K562 (cell line): ENCODE data around the gene CASTOR1. TPM values are rescaled to one million over a fixed set of nuclear protein-coding genes. Genes with fewer than 3 reads are reported as not detected.
A peak's percentile ranks its signal among the peaks of the same experiment; 100 is the strongest.

Source experiments
- ATF3 ChIP-seq, 2 experiments: fragments of 450-650 bp in 1 of 2; sonication (generic) in 1 of 2; formaldehyde crosslinking in 1 of 2; IDR thresholded peaks in 1 of 2; conservative IDR thresholded peaks in 1 of 2; 2 replicates each; pipeline versions ENCODE4 v1.6.1 to v1.8.1; 2016 to 2023; ENCODE audit warnings: mild to moderate bottlenecking in 2 of 2, moderate library complexity in 2 of 2, inconsistent platforms in 1 of 2, missing genetic modification reagents in 1 of 2
- CBX3 ChIP-seq, 2 experiments: IDR thresholded peaks; 1 replicate in 1 of 2; 2 replicates in 1 of 2; pipeline ENCODE4 v1.6.1; 2012; ENCODE audit warnings: inconsistent platforms in 2 of 2, low read length in 2 of 2, borderline replicate concordance in 1 of 2, control low read depth in 1 of 2
- HES1 ChIP-seq: fragments of 450-650 bp; IDR thresholded peaks from 2 replicates; pipeline ENCODE4 v1.6.1; 2016; ENCODE audit warnings: low read depth, mild to moderate bottlenecking, moderate library complexity
- HMG20B ChIP-seq: fragments of 250-450 bp; sonication (Bioruptor Pico); IDR thresholded peaks from 2 replicates; pipeline ENCODE4 v1.5.0; 2021; ENCODE audit warnings: mild to moderate bottlenecking
- HNRNPUL1 ChIP-seq: fragments of 200-400 bp; formaldehyde crosslinking; IDR thresholded peaks from 2 replicates; pipeline ENCODE4 v1.6.1; 2017; ENCODE audit warnings: low read length
- RBM25 ChIP-seq: fragments of 200-400 bp; formaldehyde crosslinking; IDR thresholded peaks from 2 replicates; pipeline ENCODE4 v1.6.1; 2018; ENCODE audit warnings: low read length, low read depth, moderate library complexity; ENCODE audit not compliant: severe bottlenecking
- STAT5A ChIP-seq: IDR thresholded peaks from 2 replicates; pipeline ENCODE4 v1.6.1; 2012; ENCODE audit warnings: low read length, inconsistent platforms, borderline replicate concordance
- VEZF1 ChIP-seq: fragments of 200-800 bp; sonication (Bioruptor generic); IDR thresholded peaks from 2 replicates; pipeline ENCODE4 v1.6.1; 2017; ENCODE audit warnings: missing genetic modification characterization, missing compliant biosample characterization
- XRCC5 ChIP-seq: fragments of 200-400 bp; formaldehyde crosslinking; IDR thresholded peaks from 2 replicates; pipeline ENCODE4 v1.6.1; 2017; ENCODE audit warnings: low read depth, mild to moderate bottlenecking, low read length
- ZBTB34 ChIP-seq: fragments of 250-450 bp; sonication (Bioruptor Pico); IDR thresholded peaks from 2 replicates; pipeline ENCODE4 v1.8.0; 2021; ENCODE audit warnings: mild to moderate bottlenecking, moderate library complexity
- ZNF175 ChIP-seq: fragments of 200-800 bp; sonication (Bioruptor generic); IDR thresholded peaks from 2 replicates; pipeline ENCODE4 v1.6.1; 2016; ENCODE audit warnings: low read depth, mild to moderate bottlenecking, missing genetic modification characterization, missing compliant biosample characterization
- ZNF407 ChIP-seq: fragments of 450-650 bp; IDR thresholded peaks from 2 replicates; pipeline ENCODE4 v1.6.1; 2016; ENCODE audit warnings: low read depth
- polyA plus RNA-seq, 8 experiments: library from polyadenylated mRNA; depleted of rRNA in 4 of 8; stranded (reverse) in 5 of 8; unstranded in 3 of 8; fragments of >200 nt; fragmentation: Nextera tagmentation in 2 of 8; fragmentation: Illumina TruSeq in 1 of 8; extraction: Ambion mirVana in 2 of 8; extraction: Trizol in 1 of 8; gene quantifications; 2 replicates each; pipeline versions ENCODE4 v1.2.1 to v1.2.3, GENCODE V29; 2011 to 2014; ENCODE audit warnings: inconsistent platforms in 1 of 8, missing spikeins in 1 of 8
- total RNA-seq, 7 experiments: library from RNA; depleted of rRNA in 6 of 7; stranded (reverse); fragments of >200 nt in 6 of 7; fragmentation: Illumina TruSeq in 2 of 7; extraction: Trizol in 2 of 7; gene quantifications; 2 replicates each; pipeline versions ENCODE4 v1.2.1 to v1.2.3, GENCODE V29; 2011 to 2021; ENCODE audit warnings: low replicate concordance in 1 of 7

Gene CASTOR1
- total and polyA plus RNA-seq, 9 of the 15 experiments (the other 6 are each of a cell fraction or from before 2014, with no cell fraction given), result 0.35 to 2.6 (median 1.1) TPM

GRCh38 chr22:30266445-30267381 lies 22.6 kb downstream of the CASTOR1 start, which contains the start of gene OSM (continued):
- TF ChIP-seq VEZF1 (CRISPR knock-in tag) (no peak), ZNF175 (CRISPR knock-in tag) (no peak), ZBTB34 (CRISPR knock-in tag) (no peak), ZNF407 (no peak), XRCC5 (no peak), HNRNPUL1 (no peak), HMG20B (CRISPR knock-in tag) (no peak), CBX3 (IDR thresholded peaks at IDR 0.05; ENCODE audit: borderline replicate concordance in 1 of 2, low read length in 2 of 2) (no peak), STAT5A (no peak), RBM25 (peak; percentile 75), ATF3 (IDR thresholded peaks at IDR 0.05) (0 out of 2 replicates have a peak, but pooled peaks have one; percentile 13), ATF3 (CRISPR knock-in tag; conservative IDR thresholded peaks at IDR 0.05) (no peak), HES1 (no peak)
- TF ChIP-seq, all 486 proteins: peak for 8
